ENCODE data around the gene APOA5. TPM values are rescaled to one million over a fixed set of nuclear protein-coding genes. Genes with fewer than 3 reads are reported as not detected.

The APOA5 gene
- total RNA-seq, 8 experiments from 2014 or later: 0.09 to 0.62 (median 0.19) TPM; not detected in 4

- ATAC-seq (replicated peaks in 6 of 8): no peak
- Histone ChIP-seq H3K4me3 (no peak overlapping the region), H3K4me1 (replicated peaks in 1 of 2) (no peaks in the 10 kb centered on the region), H3K27ac (no peak overlapping the region)
- WGBS, 10 experiments: 60 to 100% (median 100%) methylated on average over 1 to 2 of the region's 2 CpGs; no CpG with 5 or more reads in 4 of the 10 experiments
- in situ Hi-C loops (cut with MboI; ENCODE audit: low pct_unique_long_range_greater_than_20kb in 2 of 9, low sequenced_read_pairs in 9 of 9, unreplicated experiment in 9 of 9): loop anchor here in 1 of 9 experiments (10.0 kb wide), 1 partner anchor 304 kb away; no protein-coding TSS in a partner anchor
Observed at GRCh38 chr11:116800610-116801009, 8.9 kb upstream of the APOA5 start.

GRCh38 chr11:116798368-116798767, 6.7 kb upstream of the APOA5 start:
- WGBS, 10 experiments: 39 to 100% (median 85%) methylated on average over 2 to 5 of the region's 5 CpGs
- Histone ChIP-seq H3K4me3 (no peak overlapping the region), H3K27ac (no peak overlapping the region), H3K4me1 (replicated peaks in 1 of 2) (no peaks in the 10 kb centered on the region)
- no peak for ATAC-seq (replicated peaks in 6 of 8)
- in situ Hi-C loops (cut with MboI; ENCODE audit: low pct_unique_long_range_greater_than_20kb in 2 of 9, low sequenced_read_pairs in 9 of 9, unreplicated experiment in 9 of 9): loop anchor here in 1 of 9 experiments (25.0 kb wide), 1 partner anchor 314 kb away; no protein-coding TSS in a partner anchor

- in situ Hi-C loops (cut with MboI; ENCODE audit: low pct_unique_long_range_greater_than_20kb in 2 of 9, low sequenced_read_pairs in 9 of 9, unreplicated experiment in 9 of 9): loop anchor here in 1 of 9 experiments (25.0 kb wide), 1 partner anchor 314 kb away; no protein-coding TSS in a partner anchor
- no peak overlapping the region for H3K4me3 ChIP-seq
- H3K27ac ChIP-seq: no peak overlapping the region
- ATAC-seq (replicated peaks in 6 of 8): no peak
- 78 to 100% (median 92%) methylated on average over 1 to 5 of the region's 5 CpGs; no CpG with 5 or more reads in 2 of the 10 experiments for WGBS, 10 experiments
- H3K4me1 ChIP-seq (replicated peaks in 1 of 2): no peaks in the 10 kb centered on the region
Observed at GRCh38 chr11:116797816-116798215, 6.1 kb upstream of the APOA5 start.

- Histone ChIP-seq H3K27ac (no peak overlapping the region), H3K4me3 (no peak overlapping the region), H3K4me1 (replicated peaks in 1 of 2) (peaks cover 0 to 1% of the 10 kb centered on the region in 2 donors)
- no peak for ATAC-seq (replicated peaks in 6 of 8)
- WGBS, 10 experiments: 78 to 100% (median 100%) methylated on average over 1 of the region's 1 CpG; no CpG with 5 or more reads in 5 of the 10 experiments
- in situ Hi-C loops (cut with MboI; ENCODE audit: low pct_unique_long_range_greater_than_20kb in 2 of 9, low sequenced_read_pairs in 9 of 9, unreplicated experiment in 9 of 9): loop anchor here in 1 of 9 experiments (25.0 kb wide), 1 partner anchor 316 kb away; no protein-coding TSS in a partner anchor
Observed at GRCh38 chr11:116796548-116796947, 4.9 kb upstream of the APOA5 start.

- WGBS, 10 experiments: 50 to 88% (median 82%) methylated on average over 1 to 2 of the region's 2 CpGs; no CpG with 5 or more reads in 4 of the 10 experiments
- in situ Hi-C loops (cut with MboI; ENCODE audit: low pct_unique_long_range_greater_than_20kb in 2 of 9, low sequenced_read_pairs in 9 of 9, unreplicated experiment in 9 of 9): loop anchor here in 1 of 9 experiments (25.0 kb wide), 1 partner anchor 317 kb away; no protein-coding TSS in a partner anchor
Observed at GRCh38 chr11:116794851-116795250, 3.2 kb upstream of the APOA5 start.

GRCh38 chr11:116793772-116794097, 2.1 kb upstream of the APOA5 start:
- Histone ChIP-seq H3K27ac (no peak overlapping the region), H3K4me1 (replicated peaks in 1 of 2) (peaks cover under 1 to 4% of the 10 kb centered on the region in 2 donors), H3K4me3 (no peak overlapping the region)
- in situ Hi-C loops (cut with MboI; ENCODE audit: low pct_unique_long_range_greater_than_20kb in 2 of 9, low sequenced_read_pairs in 9 of 9, unreplicated experiment in 9 of 9): loop anchor here in 1 of 9 experiments (25.0 kb wide), 1 partner anchor 319 kb away; no protein-coding TSS in a partner anchor
- 57 to 100% (median 100%) methylated on average over 1 of the region's 1 CpG; no CpG with 5 or more reads in 1 of the 10 experiments for WGBS, 10 experiments
- ATAC-seq (replicated peaks in 6 of 8): peak in 1 of 8 experiments; percentile 8

More at GRCh38 chr11:116794851-116795250, 3.2 kb upstream of the APOA5 start:
- Histone ChIP-seq H3K27ac (no peak overlapping the region), H3K4me3 (no peak overlapping the region), H3K4me1 (replicated peaks in 1 of 2) (peaks cover 0 to 4% of the 10 kb centered on the region in 2 donors)
- ATAC-seq (replicated peaks in 6 of 8): no peak

GRCh38 chr11:116792869-116793771, 1.4 kb upstream of the APOA5 start:
- Histone ChIP-seq H3K27ac (no peak overlapping the region), H3K4me3 (no peak overlapping the region), H3K4me1 (replicated peaks in 1 of 2) (peaks cover 4 to 6% of the 10 kb centered on the region in 2 donors)
- 21 to 100% (median 60%) methylated on average over 1 to 8 of the region's 8 CpGs; no CpG with 5 or more reads in 2 of the 10 experiments for WGBS, 10 experiments
- in situ Hi-C loops (cut with MboI; ENCODE audit: low pct_unique_long_range_greater_than_20kb in 2 of 9, low sequenced_read_pairs in 9 of 9, unreplicated experiment in 9 of 9): loop anchor here in 1 of 9 experiments (25.0 kb wide), 1 partner anchor 319 kb away; no protein-coding TSS in a partner anchor
- ATAC-seq (replicated peaks in 6 of 8): no peak

- H3K4me3 ChIP-seq: no peak overlapping the region
- no peak for ATAC-seq (replicated peaks in 6 of 8)
- H3K4me1 ChIP-seq (replicated peaks in 1 of 2): peaks cover 4 to 6% of the 10 kb centered on the region in 2 donors
- 52 to 100% (median 84%) methylated on average over 1 to 5 of the region's 8 CpGs; no CpG with 5 or more reads in 5 of the 10 experiments for WGBS, 10 experiments
- no peak overlapping the region for H3K27ac ChIP-seq
- in situ Hi-C loops (cut with MboI; ENCODE audit: low pct_unique_long_range_greater_than_20kb in 2 of 9, low sequenced_read_pairs in 9 of 9, unreplicated experiment in 9 of 9): loop anchor here in 1 of 9 experiments (25.0 kb wide), 1 partner anchor 320 kb away; no protein-coding TSS in a partner anchor
Observed at GRCh38 chr11:116792144-116792868, 627 bp upstream of the APOA5 start.

- no peak overlapping the region for H3K27ac ChIP-seq
- ATAC-seq (replicated peaks in 6 of 8): peak; percentile 38 to 78 (median 54)
- 18 to 100% (median 40%) methylated on average over 1 to 11 of the region's 31 CpGs; no CpG with 5 or more reads in 4 of the 10 experiments for WGBS, 10 experiments
- H3K4me1 ChIP-seq (replicated peaks in 1 of 2): peaks cover 8 to 13% of the 10 kb centered on the region in 2 donors
- no peak overlapping the region for H3K4me3 ChIP-seq
- in situ Hi-C loops (cut with MboI; ENCODE audit: low pct_unique_long_range_greater_than_20kb in 2 of 9, low sequenced_read_pairs in 9 of 9, unreplicated experiment in 9 of 9): loop anchor here in 1 of 9 experiments (25.0 kb wide), 1 partner anchor 321 kb away; no protein-coding TSS in a partner anchor
Observed at GRCh38 chr11:116791002-116791812, 472 bp downstream of the APOA5 start.

GRCh38 chr11:116790167-116791001, 1.3 kb downstream of the APOA5 start:
- WGBS, 10 experiments: 60 to 100% (median 86%) methylated on average over 1 to 26 of the region's 53 CpGs; no CpG with 5 or more reads in 2 of the 10 experiments
- H3K4me3 ChIP-seq: no peak overlapping the region
- in situ Hi-C loops (cut with MboI; ENCODE audit: low pct_unique_long_range_greater_than_20kb in 2 of 9, low sequenced_read_pairs in 9 of 9, unreplicated experiment in 9 of 9): loop anchor here in 1 of 9 experiments (25.0 kb wide), 1 partner anchor 322 kb away; no protein-coding TSS in a partner anchor
- no peak overlapping the region for H3K27ac ChIP-seq
- ATAC-seq (replicated peaks in 6 of 8): no peak
- H3K4me1 ChIP-seq (replicated peaks in 1 of 2): peaks cover 8 to 13% of the 10 kb centered on the region in 2 donors

GRCh38 chr11:116788975-116789374, 2.7 kb downstream of the APOA5 start:
- Histone ChIP-seq H3K4me1 (replicated peaks in 1 of 2) (peaks cover 8 to 13% of the 10 kb centered on the region in 2 donors), H3K27ac (no peak overlapping the region), H3K4me3 (no peak overlapping the region)
- WGBS, 10 experiments: 50 to 100% (median 86%) methylated on average over 1 to 4 of the region's 4 CpGs; no CpG with 5 or more reads in 4 of the 10 experiments
- in situ Hi-C loops (cut with MboI; ENCODE audit: low pct_unique_long_range_greater_than_20kb in 2 of 9, low sequenced_read_pairs in 9 of 9, unreplicated experiment in 9 of 9): loop anchor here in 1 of 9 experiments (25.0 kb wide), 1 partner anchor 323 kb away; no protein-coding TSS in a partner anchor
- no peak for ATAC-seq (replicated peaks in 6 of 8)
